Measurements from ENCODE around the gene STAB1.

DNA sequence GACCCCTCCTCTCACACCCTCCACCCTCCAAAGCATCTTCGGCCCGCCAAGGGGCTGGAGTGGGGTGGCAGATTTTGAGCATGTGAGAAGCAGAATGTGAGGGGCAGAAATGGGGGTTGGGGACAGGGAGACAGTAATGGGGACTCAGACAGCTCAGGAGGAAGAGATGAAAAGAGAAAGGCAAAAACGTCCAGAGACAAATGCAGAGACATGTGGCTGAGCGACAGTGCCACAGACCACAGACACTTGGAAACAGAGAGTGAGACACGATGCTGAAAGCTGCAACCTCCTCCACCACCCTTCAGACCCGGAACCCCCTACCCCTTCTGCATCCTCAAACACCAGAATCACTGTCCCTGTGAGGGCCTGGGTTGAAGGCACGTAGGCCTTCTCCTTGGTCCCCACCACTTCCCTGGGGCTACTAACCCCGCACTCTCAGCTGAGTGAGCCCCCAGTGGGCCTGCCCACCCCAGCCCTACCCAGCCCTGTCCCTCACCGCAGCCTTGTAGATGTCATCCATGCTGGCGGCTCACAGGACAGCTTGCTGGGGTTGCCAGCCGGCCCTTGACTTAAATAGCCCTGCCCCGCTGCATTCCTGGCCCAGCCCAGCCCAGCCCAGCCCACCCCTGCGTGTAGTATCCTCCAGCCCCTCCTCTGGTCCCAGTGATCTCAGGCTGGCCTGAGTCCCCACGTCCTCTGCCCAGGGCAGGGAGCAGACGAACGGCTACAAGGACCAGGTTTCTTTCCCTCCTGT, 41.5 kb upstream of the STAB1 start, which contains the start of gene TNNC1:
- TF ChIP-seq, protein P1, sequence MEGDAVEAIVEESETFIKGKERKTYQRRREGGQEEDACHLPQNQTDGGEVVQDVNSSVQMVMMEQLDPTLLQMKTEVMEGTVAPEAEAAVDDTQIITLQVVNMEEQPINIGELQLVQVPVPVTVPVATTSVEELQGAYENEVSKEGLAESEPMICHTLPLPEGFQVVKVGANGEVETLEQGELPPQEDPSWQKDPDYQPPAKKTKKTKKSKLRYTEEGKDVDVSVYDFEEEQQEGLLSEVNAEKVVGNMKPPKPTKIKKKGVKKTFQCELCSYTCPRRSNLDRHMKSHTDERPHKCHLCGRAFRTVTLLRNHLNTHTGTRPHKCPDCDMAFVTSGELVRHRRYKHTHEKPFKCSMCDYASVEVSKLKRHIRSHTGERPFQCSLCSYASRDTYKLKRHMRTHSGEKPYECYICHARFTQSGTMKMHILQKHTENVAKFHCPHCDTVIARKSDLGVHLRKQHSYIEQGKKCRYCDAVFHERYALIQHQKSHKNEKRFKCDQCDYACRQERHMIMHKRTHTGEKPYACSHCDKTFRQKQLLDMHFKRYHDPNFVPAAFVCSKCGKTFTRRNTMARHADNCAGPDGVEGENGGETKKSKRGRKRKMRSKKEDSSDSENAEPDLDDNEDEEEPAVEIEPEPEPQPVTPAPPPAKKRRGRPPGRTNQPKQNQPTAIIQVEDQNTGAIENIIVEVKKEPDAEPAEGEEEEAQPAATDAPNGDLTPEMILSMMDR (IDR thresholded peaks at IDR 0.05; ENCODE audit: borderline replicate concordance, extremely low read depth, low read length, poor library complexity, severe bottlenecking): no peak
- TF ChIP-seq EZH2 (IDR thresholded peaks at IDR 0.05; ENCODE audit: borderline replicate concordance, low read depth, low read length, severe bottlenecking): no peak
